Measurements from ENCODE around the gene NPTXR.

The NPTXR gene

GRCh38 chr22:38793721-38794466 is 49.9 kb downstream of the NPTXR start, which contains the start of gene DNAL4:
DNAL4 (minus strand) TSS chr22:38794143; CDS start chr22:38782731, 11,412 bp downstream.
- DNase-seq, result peak; percentile 96 to 99 (median 98)

GRCh38 chr22:38793317-38793716 is 50.5 kb downstream of the NPTXR start:
- DNase-seq, result no peak

- DNase-seq, result no peak
Observed at GRCh38 chr22:38792833-38793232, 51.0 kb downstream of the NPTXR start.

- no peak for DNase-seq
Observed at GRCh38 chr22:38789606-38790005, 54.2 kb downstream of the NPTXR start.

- no peak for DNase-seq
Observed at GRCh38 chr22:38788846-38789245, 55.0 kb downstream of the NPTXR start.

GRCh38 chr22:38788021-38788816 is 55.6 kb downstream of the NPTXR start:
- DNase-seq, result peak; percentile 35 to 63 (median 54)

- DNase-seq, result no peak
Observed at GRCh38 chr22:38786631-38787030, 57.2 kb downstream of the NPTXR start.

- DNase-seq, result no peak
Observed at GRCh38 chr22:38784856-38785255, 59.0 kb downstream of the NPTXR start.

GRCh38 chr22:38784035-38784434 is 59.8 kb downstream of the NPTXR start:
- DNase-seq, result no peak

- peak in 2 of 4 experiments; percentile 29 to 37 for DNase-seq
Observed at GRCh38 chr22:38783095-38783615, 60.7 kb downstream of the NPTXR start.

- DNase-seq, result peak; percentile 17 to 73 (median 65)
Observed at GRCh38 chr22:38782402-38783094, 61.3 kb downstream of the NPTXR start.

GRCh38 chr22:38781033-38781432 is 62.8 kb downstream of the NPTXR start:
- no peak for DNase-seq

- DNase-seq, result no peak
Observed at GRCh38 chr22:38777087-38777671, 66.6 kb downstream of the NPTXR start.

- no peak for DNase-seq
Observed at GRCh38 chr22:38776086-38776485, 67.7 kb downstream of the NPTXR start.

- no peak for DNase-seq
Observed at GRCh38 chr22:38775656-38776055, 68.2 kb downstream of the NPTXR start.

- no peak for DNase-seq
Observed at GRCh38 chr22:38774496-38775166, 69.2 kb downstream of the NPTXR start.

GRCh38 chr22:38773363-38773946 is 70.4 kb downstream of the NPTXR start:
- DNase-seq, result no peak

- DNase-seq, result no peak
Observed at GRCh38 chr22:38772623-38772873, 71.3 kb downstream of the NPTXR start.

GRCh38 chr22:38770257-38770949 is 73.4 kb downstream of the NPTXR start:
- no peak for DNase-seq

All from suppressor macrophage (primary cell).